Stimulated activated CD4-positive, alpha-beta T cell treated with anti-CD3 and anti-CD28 coated beads, Interleukin-4, amount 100 ng/mL, for 4 hours (primary cell): ENCODE data around the gene CHST5.

ENCODE experiments used
- DNase-seq, 2 experiments: peaks; one replicate each; pipeline ENCODE4 v3.0.0-alpha.2; 2020

CHST5 gene

DNA sequence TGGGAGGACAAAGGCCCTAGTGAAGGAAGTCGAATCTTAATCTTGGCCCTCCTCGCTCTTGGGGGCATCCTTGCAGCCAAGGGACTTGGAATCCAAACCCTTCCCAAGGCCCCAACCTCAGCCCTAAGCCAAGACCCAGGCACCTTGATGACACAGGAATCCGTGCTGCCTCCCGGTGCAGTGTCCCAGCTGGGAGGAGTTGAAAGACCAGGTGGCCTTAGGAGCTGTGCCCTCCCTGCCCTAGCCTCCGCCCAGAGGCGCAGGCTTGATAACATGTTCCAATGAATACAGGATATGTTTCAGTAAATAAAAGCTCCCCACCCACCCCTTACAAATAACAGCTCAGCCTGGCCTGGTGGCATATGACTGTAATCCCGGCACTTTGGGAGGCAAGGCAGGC lies at the start of gene CHST5:
Gene CHST5, minus strand, starts transcription at position 208 of the 400 bp plus-strand sequence. CDS start 5,724 bp downstream, outside the sequence.
- DNase-seq: no peak

DNA sequence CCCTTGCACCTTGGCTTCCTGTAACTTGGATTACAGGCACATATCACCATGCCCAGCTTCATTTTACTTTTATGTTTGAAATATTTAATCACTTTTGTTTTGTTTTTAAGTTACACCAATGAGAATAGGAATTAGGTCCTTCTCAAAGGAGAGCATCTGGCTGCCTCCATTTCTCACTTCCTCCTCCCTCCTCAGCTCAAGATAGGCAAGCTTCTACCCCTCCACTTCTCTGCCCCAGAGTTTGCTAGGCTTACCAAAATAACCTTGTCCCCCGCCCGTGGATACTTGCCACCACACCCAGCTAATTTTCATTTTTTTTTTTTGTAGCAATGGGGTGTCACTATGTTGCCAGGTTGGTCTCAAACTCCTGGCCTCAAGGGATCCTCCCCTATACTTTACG lies 48.2 kb upstream of the CHST5 start:
- no peak for DNase-seq

DNA sequence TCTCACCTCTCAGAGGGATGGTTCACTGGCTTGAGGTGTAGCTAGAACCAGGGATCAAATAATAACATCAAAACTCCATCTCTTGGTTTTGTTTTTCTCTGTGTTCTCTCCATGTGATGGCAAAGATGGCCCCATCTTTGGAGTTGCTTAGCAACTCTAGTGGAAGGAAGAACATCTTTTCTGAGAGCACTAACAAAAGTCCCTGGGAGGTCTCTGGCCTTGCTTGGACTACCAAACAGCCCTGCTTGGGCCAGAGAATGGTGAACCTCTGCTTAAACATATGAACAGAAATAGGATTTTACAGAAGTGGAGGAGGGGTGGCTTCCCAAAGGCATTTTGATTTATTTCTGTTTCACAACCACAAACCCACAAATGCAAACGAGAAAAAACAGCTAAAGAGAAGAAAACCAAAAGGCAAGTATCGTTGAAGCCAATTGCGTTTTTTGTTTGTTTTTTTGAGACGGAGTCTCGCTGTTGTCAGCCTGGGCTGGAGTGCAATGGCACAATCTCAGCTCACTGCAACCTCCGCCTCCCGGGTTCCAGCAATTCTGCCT lies 43.5 kb upstream of the CHST5 start:
- no peak for DNase-seq

DNA sequence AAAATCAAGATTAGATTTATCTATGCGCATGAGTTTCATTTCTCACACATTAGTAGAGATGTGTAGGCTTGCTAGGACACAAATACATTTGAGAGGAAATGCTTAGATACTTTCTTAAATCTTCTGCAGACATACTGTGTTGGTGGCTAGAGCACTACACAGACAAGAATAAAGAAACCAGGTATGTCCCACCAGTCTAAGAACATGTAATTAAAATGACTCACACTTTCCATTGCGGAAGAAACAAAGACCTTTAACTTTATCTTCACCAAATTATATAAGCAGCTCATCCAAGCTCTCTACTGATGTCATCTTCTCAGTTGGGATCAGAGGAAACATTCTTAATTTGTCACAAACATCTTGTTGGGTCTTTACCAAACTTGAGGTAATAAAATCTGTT lies 42.8 kb upstream of the CHST5 start:
- no peak for DNase-seq

DNA sequence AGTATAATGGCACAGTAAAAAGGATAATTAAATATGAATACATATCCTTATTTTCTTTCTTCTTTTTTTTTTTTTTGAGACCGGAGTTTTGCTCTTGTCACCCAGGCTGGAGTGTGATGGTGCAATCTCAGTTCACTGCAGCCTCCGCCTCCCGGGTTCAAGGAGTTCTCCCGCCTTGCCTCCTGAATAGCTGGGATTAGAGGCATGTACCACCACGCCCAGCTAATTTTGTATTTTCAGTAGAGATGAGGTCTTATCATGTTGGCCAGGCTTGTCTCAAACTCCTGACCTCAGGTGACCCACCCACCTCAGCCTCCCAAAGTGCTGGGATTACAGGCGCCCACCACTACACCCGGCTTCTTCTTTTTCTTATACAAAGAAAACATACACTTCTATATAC lies 42.3 kb upstream of the CHST5 start:
- no peak for DNase-seq

DNA sequence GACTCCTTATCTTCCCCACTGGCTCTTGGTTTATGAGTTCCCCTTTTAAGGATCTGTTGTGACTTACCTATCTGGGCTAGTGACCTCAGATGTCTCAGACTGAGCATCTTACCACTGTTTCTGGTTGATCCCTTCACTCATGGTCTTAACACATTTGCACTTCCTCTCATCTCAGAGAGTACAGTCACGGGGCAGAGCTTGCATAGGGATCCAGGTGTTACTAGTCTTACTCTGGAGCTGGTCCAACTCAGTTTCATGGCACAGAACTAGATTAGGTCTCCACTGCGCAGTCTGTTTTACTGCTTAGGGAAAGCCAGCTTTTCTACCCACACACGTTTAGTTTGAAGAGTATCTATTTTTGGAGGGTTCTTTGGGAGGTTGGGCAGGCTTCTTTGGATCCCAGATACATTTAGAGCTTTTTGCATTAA lies 40.5 kb upstream of the CHST5 start:
- DNase-seq: no peak

DNA sequence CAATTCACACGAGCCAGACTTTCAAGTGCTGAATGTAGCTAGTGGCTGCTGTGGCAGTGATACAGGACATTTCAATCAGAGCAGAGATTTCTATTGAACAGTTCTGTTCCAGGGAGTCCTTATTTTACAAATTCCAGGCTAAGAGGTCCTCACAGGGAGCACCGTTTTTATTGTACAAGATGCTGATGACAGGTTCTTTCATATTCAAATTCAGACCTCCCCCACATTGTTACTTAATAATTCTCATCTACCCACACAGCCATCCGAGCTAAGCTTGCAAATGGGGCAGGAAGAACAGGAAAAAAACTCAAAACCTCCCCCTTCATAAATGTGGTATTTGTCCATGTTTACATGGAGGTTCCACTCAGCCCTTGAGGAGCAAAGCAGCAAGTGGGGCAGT lies 40.0 kb upstream of the CHST5 start:
- DNase-seq: no peak

DNA sequence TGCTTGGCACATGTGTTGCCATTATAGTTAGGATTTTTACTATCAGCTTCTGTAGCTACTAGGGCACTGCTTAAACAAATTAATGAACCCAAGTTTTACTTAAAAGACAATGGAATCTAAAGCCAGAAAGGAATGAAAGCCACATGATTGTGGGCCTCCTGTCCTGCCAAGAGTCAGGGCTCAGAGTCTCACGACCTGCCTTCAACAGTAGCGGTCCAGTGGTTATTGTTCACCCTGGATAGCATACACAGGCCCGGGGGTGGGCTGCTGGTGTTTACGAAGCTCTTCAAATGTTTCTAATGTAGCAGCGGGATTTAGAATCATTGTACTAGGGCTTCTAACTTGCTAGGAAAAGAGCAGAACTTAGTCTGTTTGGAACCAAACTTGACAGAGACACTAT lies 38.0 kb upstream of the CHST5 start:
- no peak for DNase-seq

DNA sequence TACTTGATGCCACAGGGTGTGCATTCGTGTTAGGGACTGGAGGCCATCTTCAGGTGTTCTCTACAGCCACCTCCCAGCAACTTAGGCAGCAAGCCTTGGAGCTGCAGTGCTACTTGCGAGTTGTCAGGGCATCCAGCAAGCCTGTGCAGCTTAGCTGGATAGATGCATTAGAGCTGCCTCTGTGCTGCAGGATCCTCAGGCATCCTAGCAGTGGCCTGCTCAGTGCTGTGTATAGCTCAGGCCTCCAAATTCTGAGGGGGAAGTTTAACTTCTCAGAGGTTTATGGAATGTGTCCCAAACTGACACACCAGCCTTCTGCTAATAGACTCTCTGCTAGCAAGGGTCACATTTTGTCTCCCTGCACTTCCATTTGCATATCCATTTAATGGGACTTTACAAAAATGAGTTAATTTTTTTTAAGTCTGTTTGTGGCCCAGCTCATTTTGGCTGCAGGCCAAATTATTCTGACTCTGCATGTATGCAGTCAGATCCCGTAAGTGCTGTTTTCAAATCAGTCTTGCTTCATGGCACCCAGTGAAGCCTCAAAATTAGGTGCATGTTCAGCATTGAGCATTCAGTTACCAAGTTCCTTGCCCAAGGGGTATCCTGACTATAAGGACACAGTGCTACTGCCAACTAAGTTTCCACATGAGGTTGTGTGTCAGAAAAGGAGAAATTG lies 37.1 kb upstream of the CHST5 start:
- no peak for DNase-seq

DNA sequence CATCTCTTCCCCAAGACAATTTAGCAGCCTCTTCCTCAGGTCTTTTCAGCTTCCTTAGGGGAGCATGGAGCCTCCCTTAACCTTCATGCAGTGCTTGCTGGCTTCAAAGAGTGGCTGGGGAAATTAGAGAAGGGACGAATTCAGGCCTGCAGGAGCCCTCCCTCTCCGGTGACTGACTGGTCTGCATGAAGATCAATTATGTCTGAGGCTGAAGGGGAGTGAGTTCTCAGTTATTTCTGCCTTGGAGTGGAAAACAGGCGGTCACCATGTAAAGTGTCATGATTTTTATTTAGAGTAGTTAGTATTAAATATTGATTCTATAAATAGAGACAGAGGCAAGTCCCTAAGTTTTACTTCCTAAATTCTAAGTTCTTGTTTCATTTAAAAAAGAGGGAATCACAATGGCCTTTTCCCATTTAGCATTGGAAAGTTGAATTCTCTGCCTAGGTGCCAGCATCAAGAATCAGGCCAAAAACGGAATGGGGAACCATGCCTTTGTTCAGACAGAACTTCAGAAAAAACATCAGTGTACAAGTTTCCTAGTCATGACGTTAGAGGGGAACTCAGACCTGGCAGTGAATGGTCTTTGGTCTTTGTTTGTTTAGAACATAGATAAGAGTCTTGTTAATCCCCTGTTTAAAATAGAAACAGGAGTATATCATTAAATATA lies 34.6 kb upstream of the CHST5 start:
- DNase-seq: no peak

DNA sequence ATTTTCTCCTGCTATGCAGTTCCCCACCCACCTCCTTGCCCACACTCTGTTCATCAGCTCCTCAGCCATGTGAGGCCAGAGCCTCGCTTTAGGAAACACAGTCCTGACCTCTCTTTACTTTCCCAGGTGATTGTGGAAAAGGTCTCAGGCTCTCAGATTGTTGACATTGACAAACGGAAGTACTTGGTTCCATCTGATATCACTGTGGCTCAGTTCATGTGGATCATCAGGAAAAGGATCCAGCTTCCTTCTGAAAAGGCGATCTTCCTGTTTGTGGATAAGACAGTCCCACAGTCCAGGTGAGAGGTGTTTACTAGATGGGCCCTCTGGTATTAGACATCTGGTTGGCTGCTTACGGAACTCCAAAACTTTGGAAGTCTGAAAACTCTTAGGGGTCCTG lies 32.0 kb upstream of the CHST5 start:
- no peak for DNase-seq

DNA sequence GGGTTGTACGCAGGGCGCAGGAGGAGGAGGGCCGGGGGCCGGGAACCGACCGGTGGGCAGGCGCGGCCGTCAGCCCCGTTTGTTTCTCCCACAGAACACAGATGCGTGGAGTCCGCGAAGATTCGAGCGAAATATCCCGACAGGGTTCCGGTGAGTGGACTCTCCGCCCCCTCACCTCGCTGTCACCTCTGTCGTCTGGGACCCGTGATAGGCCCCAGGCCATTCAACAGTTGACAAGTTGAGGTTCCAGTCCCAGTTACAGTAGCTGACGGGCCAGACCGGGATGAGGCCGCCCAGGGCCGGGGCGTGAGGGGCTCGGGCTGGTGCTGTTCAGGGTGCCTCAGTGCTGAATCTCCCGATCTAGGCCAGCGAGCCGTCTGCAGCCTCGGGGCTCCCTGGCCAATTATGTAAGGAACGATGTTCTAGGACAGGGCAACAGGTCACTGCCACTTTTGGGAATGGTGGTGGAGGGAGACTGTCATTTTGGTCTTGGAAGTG lies 30.9 kb upstream of the CHST5 start:
- DNase-seq: no peak

DNA sequence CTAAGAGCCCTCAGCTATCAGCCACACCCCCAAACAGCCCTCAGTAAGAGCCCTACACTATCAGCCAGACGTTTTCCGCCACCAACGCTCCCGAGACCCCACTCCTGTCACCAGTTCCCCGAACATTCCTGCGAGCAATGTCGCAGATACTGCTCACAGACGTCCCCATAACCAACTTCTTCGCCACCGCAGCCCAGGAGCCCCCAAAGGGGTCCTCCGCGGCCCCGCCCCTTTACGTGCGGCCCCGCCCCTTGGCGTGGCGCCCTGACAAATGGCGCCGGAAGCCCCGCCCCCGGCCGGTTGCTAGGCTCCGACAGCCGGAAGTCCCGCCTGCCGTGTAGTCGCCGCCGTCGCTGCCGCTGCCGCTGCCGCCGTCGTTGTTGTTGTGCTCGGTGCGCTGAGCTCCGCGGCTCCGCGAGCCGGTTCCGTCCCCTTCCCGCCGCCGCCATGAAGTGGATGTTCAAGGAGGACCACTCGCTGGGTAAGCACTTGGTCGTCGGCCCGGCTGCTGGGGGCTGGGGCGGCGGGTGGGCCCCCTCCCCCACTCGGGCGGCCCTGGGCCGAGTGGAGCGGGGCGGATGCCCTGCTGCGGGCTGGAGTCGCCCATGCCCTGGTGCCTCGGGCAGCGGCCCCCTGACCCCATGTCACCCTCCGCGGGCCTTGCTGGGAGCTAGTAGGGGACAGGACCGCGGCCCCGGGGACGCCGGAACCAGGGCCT lies 30.3 kb upstream of the CHST5 start, which contains the start of gene GABARAPL2:
Gene GABARAPL2, plus strand, starts transcription at position 340 of the 718 bp plus-strand sequence. Its CDS starts 108 bp downstream, at position 448.
- DNase-seq: peak; percentile 85 to 94

DNA sequence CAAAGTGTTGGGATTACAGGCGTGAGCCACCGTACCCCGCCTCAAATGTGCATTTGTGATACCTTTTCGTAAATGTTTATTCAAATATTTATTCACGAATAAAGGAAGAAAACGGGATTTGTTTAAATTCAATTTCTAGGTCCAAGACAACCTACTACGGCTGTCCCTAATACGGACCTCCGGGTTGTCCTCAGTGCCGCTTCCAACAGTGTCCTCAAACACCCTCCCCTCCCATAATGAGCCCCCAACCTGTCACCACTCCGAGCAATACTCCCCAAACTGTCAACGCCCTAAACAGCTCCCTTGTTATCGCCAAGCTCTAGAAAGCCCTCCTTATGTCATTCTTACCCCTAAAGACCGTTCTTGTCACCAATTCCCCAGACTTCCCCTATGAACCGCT lies 29.7 kb upstream of the CHST5 start:
- DNase-seq: no peak

DNA sequence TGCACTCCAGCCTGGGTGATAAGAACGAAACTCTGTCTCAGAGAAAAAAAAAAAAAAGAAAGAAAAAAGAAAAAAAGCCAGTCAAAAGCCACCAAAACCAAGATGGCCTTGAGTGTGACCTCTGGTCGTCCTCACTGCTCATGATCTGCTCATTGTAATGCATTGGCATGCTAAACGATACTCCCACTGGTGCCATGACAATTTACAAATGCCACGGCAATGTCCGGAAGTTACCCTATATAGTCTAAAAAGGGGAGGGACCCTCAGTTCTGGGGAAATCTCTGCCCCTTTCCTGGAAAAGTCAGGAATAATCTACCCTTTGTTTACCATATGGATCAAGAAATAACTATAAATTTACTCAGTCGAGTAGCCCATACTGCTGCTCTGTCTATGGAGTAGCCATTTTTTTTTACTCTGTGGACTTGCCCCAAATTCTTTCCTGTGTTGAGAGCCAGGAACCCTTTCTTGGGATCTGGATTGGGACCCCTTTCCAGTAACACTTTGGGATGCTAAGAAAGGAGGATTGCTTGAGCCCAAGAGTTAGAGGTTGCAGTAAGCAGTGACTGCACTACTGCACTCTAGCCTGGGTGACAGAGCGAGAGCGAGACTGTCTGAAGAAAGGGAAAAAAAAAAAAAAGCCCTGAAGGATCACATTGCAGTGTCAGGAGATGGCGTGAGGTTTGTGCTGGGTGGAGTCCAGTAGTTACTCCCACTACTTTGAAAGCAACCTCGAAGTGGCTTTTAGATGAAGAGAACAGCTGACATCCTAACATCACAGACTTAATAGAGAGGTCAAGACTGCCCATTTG lies 23.9 kb upstream of the CHST5 start:
- no peak for DNase-seq

DNA sequence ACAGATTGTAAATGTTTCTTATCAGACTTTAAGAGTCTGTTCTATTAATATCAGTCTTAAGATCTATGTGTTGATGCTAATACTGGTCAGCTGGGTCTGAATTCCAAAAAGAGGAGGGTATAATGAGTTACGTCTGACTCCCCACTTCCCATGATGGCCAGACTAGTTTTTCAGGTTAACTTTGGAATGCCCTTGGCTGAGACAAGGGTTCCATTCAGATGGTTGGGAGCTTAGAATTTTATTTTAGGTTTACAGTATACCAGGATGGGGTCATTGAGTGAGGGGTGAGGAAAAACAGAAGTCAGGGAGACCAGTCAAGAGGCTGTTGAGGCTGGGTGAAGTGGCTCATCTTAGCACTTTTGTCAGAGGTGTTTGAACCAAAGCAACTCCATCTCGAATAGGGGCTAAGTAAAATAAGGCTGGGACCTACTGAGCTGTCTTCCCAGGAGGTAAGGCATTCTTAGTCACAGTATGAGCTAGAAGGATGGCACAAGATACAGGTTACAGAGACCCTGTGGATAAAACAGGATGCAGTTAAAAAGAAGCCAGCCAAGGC lies 23.0 kb upstream of the CHST5 start:
- no peak for DNase-seq

DNA sequence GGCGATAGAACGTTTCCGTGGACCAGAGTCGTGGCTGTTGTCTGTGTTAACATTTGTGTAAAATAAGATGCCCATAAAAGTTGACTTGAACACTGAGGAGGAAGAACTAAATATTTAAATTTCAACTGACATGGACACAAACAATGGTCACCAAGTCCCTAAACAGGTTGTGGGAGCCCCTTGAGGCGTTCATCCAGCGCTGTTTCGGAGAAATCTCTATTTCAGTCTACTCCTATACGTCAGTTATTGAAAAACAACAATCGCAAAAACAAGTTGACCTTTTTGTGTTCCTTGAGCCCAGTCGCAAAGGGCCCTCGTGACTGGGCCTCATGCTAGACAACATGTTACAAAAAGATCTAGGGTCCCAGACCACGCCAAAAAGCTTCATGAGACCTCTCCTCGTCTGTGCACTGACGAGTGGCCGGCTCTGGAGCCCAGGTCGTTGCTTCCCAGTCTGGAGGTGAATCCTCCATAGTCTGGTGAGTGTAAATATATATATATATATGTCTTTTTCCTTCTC lies 20.6 kb upstream of the CHST5 start:
- no peak for DNase-seq

DNA sequence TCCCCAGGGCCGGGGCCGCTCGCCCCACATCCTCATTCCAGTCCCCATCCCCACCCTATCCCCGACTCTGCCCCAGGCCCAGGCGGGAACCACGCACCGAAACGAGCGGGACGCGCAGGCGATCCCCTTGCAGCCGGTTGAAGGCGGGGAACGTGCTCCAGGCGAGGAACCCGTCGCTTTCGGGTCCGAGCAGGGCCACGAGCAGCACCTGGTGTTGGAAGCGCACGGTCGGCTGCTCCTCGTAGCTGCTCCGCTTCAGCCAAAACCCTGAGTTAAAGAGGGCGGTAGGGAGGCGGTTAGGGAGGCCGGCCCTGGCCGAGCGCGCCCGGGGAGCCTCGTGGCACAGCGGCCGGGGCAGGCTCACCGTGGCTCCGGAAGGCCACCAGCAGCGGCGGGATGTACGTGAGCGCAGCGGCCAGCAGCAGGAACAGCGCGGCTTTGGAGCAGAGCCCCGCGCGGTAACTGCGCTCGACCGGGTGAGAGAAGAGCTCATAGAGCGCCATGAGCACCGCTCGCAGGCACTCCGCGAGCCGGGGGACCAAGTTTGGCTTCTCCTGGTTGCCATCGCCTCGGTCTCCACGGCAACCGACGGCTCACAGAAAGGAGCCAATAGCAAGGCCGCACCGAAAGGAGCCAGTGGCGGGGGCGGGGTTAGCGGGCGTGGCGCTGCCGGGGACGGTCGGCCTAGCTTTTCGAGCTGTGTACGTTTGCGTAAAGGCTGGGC lies 20.0 kb upstream of the CHST5 start, which contains the start of gene TMEM231:
Gene TMEM231, minus strand, starts transcription at position 546 of the 724 bp plus-strand sequence. Its CDS starts 43 bp downstream, at position 503.
- peak; percentile 96 to 97 for DNase-seq

DNA sequence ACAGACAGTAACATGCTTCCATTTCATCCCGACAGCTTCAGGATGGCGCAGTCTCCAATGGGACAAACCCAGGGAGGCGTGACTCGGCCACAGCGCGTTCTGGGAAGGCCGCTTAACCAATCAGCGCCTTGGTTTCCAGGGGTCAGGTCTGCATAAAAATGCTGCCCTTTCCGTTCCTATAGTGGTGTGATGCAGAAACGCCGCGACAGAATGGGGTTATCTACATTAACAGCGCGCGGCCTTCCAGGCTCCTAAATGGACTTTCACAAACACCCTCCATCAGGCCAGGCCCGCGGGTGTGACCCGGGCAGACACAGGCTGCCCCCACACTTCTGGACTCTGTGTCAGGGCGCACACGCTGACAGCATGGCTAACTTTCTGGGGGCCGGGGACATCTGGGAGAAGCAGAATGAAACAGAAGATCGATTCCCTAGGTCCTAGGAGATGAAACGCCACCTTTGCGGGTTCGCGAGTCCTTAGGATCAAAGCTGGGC lies 19.4 kb upstream of the CHST5 start:
- no peak for DNase-seq

DNA sequence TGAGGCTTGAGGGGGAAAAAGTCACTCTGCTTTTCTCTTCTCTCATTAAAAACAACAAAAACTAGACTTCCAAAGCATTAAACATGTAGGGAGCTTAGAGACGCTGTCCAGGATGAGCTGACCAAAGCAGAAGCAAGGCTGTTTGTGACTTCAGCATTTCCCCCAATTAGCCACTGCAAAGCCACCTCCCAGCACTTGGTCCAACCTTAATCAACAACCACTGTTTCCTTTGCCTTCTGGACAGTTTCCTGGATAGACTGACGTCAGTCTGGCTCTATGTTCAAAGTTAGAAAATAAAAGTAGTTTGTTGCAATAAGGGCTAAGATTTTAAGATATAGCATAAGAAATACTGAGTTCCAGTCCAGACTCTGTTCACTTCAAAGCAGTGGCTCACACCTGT lies 17.0 kb upstream of the CHST5 start:
- DNase-seq: no peak

DNA sequence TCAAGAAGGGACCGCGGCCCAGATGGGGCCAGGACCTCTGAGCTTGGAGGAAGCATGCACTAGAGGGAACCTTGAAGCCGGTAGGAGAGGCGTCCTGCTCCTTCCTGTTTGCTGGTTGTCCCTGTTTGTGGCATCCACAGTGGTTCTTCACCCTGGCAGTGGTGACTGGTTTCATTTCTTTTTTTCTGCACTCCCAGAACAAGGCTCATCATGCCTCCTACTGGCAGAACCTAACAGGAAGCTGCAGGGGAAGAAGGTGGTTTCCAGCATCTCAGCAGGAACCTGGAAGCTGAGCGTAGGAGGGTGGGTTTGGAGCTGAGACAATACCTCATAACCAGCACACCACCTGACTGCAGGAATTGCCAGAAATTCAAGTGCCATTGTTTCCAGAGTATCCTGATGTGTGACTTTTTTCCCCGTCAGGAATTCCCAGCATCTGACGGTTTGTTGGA lies 14.3 kb upstream of the CHST5 start:
- no peak for DNase-seq
